DOHH2 (cell line): Measurements from ENCODE around the gene MGMT.

Experiments used
- H3F3A ChIP-seq: fragments of 200-600 bp; sonication (generic), shearing (Covaris generic); 2 replicates; pipeline ENCODE4 v1.6.0; 2016; ENCODE audit warnings: antibody characterized with exemption, mild to moderate bottlenecking; ENCODE audit not compliant: control insufficient read depth, insufficient read depth
- H3K27ac ChIP-seq: fragments of 200-600 bp; sonication (generic); 2 replicates; pipeline ENCODE4 v1.5.1; 2014; ENCODE audit warnings: low read depth, mild to moderate bottlenecking, low read length, moderate library complexity
- H3K27me3 ChIP-seq: fragments of 200-600 bp; sonication (generic); 2 replicates; pipeline ENCODE4 v1.6.1; 2014; ENCODE audit warnings: mild to moderate bottlenecking, low read length, mixed read lengths; ENCODE audit not compliant: control insufficient read depth
- H3K36me3 ChIP-seq: fragments of 200-600 bp; sonication (generic); 2 replicates; pipeline ENCODE4 v1.6.1; 2014; ENCODE audit warnings: mild to moderate bottlenecking, low read length, moderate library complexity, mixed read lengths; ENCODE audit not compliant: control insufficient read depth
- H3K4me1 ChIP-seq: fragments of 200-600 bp; sonication (generic); 2 replicates; pipeline ENCODE4 v1.6.1; 2014; ENCODE audit warnings: mild to moderate bottlenecking, low read length, mixed read lengths; ENCODE audit not compliant: control insufficient read depth
- H3K4me2 ChIP-seq: fragments of 200-600 bp; sonication (generic); 2 replicates; pipeline ENCODE4 v1.6.0; 2014; ENCODE audit warnings: mild to moderate bottlenecking, low read length, moderate library complexity
- H3K4me3 ChIP-seq: fragments of 200-600 bp; sonication (generic); 2 replicates; pipeline ENCODE4 v1.5.1; 2014; ENCODE audit warnings: mild to moderate bottlenecking, low read length, mixed read lengths
- H3K79me2 ChIP-seq: fragments of 200-600 bp; sonication (generic); 2 replicates; pipeline ENCODE4 v1.6.1; 2014; ENCODE audit warnings: mild to moderate bottlenecking, low read length, mixed read lengths; ENCODE audit not compliant: control insufficient read depth
- H3K9me2 ChIP-seq: fragments of 200-600 bp; sonication (generic); replicated peaks from 2 replicates; pipeline ENCODE4 v1.6.1; 2014; ENCODE audit warnings: mild to moderate bottlenecking, low read length, mixed read lengths; ENCODE audit not compliant: control insufficient read depth
- H3K9me3 ChIP-seq: fragments of 200-600 bp; sonication (generic); 2 replicates; pipeline ENCODE4 v1.6.1; 2014; ENCODE audit warnings: antibody characterized with exemption, low read length, mixed read lengths; ENCODE audit not compliant: control insufficient read depth, insufficient read depth
- H4K20me1 ChIP-seq: fragments of 200-600 bp; sonication (generic); 2 replicates; pipeline ENCODE4 v1.6.0; 2014; ENCODE audit warnings: low read depth, mild to moderate bottlenecking, antibody characterized with exemption, low read length, moderate library complexity; ENCODE audit not compliant: control insufficient read depth, insufficient read depth
- EZH2phosphoT487 ChIP-seq: fragments of 200-600 bp; sonication (generic); IDR thresholded peaks from 2 replicates; pipeline ENCODE4 v1.6.1; 2017; ENCODE audit warnings: borderline replicate concordance, mild to moderate bottlenecking, antibody characterized with exemption, low read length, moderate library complexity, mixed read lengths
- TF ChIP-seq, protein P1 (sequence below): fragments of 200-600 bp; sonication (generic); IDR thresholded peaks from one replicate; pipeline ENCODE4 v1.5.1; 2014; ENCODE audit warnings: antibody characterized with exemption, mild to moderate bottlenecking, low read depth, low read length; ENCODE audit not compliant: poor library complexity, severe bottlenecking

MGMT gene

DNA sequence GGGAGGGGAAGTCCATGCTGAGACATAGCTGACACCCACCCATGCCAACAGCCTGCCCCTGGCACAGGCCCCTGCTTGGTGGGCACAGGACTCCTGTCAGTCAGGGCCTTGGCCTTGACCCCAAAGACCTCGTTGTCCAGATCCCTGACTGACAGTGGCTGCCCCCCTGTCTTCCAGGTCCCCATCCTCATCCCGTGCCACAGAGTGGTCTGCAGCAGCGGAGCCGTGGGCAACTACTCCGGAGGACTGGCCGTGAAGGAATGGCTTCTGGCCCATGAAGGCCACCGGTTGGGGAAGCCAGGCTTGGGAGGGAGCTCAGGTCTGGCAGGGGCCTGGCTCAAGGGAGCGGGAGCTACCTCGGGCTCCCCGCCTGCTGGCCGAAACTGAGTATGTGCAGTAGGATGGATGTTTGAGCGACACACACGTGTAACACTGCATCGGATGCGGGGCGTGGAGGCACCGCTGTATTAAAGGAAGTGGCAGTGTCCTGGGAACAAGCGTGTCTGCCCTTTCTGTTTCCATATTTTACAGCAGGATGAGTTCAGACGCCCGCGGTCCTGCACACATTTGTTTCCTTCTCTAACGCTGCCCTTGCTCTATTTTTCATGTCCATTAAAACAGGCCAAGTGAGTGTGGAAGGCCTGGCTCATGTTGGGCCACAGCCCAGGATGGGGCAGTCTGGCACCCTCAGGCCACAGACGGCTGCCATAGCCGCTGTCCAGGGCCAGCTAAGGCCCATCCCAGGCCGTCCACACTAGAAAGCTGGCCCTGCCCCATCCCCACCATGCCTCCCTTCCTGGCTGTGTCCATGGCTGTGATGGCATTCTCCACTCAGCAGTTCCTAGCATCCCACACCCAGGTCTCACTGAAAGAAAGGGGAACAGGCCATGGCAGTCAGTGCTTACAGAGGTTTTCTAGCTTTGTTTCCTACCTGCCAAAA, 299.8 kb downstream of the MGMT start:
- H3K9me3 ChIP-seq, result no peaks in the 10 kb centered on the region
- H3K4me1 ChIP-seq, result no peaks in the 10 kb centered on the region
- no peaks in the 10 kb centered on the region for H3K79me2 ChIP-seq
- no peaks in the 10 kb centered on the region for H3K27me3 ChIP-seq
- no peak overlapping the region for H3K4me3 ChIP-seq
- no peak overlapping the region for H3K27ac ChIP-seq
- H3K36me3 ChIP-seq, result no peaks in the 10 kb centered on the region
- no peaks in the 10 kb centered on the region for H3F3A ChIP-seq
- H3K4me2 ChIP-seq, result no peak overlapping the region
- H4K20me1 ChIP-seq, result no peaks in the 10 kb centered on the region
- TF ChIP-seq, protein P1, sequence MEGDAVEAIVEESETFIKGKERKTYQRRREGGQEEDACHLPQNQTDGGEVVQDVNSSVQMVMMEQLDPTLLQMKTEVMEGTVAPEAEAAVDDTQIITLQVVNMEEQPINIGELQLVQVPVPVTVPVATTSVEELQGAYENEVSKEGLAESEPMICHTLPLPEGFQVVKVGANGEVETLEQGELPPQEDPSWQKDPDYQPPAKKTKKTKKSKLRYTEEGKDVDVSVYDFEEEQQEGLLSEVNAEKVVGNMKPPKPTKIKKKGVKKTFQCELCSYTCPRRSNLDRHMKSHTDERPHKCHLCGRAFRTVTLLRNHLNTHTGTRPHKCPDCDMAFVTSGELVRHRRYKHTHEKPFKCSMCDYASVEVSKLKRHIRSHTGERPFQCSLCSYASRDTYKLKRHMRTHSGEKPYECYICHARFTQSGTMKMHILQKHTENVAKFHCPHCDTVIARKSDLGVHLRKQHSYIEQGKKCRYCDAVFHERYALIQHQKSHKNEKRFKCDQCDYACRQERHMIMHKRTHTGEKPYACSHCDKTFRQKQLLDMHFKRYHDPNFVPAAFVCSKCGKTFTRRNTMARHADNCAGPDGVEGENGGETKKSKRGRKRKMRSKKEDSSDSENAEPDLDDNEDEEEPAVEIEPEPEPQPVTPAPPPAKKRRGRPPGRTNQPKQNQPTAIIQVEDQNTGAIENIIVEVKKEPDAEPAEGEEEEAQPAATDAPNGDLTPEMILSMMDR, result no peak
- no peak for TF ChIP-seq EZH2phosphoT487
- H3K9me2 ChIP-seq, result no peaks in the 10 kb centered on the region

DNA sequence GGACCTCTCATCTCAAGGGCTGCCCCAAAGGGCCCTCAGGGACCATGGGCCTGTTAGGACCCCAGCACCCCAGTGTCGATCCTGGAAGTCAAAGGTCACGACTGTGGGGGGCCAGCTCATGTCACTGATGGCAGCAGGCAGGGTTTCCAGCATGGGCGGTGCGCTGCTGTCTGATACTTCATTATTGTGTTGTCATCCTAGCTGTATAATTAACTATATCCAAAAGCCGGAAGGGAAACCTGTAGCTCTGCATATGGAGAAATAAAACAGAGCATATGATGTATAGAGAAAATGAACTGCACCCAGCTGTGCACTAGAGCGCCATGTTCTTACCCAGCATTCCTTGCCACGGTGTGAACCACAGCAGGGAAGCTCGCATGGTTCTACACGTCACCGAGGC, 300.7 kb downstream of the MGMT start:
- TF ChIP-seq EZH2phosphoT487, result no peak
- TF ChIP-seq, protein P1, result no peak

DNA sequence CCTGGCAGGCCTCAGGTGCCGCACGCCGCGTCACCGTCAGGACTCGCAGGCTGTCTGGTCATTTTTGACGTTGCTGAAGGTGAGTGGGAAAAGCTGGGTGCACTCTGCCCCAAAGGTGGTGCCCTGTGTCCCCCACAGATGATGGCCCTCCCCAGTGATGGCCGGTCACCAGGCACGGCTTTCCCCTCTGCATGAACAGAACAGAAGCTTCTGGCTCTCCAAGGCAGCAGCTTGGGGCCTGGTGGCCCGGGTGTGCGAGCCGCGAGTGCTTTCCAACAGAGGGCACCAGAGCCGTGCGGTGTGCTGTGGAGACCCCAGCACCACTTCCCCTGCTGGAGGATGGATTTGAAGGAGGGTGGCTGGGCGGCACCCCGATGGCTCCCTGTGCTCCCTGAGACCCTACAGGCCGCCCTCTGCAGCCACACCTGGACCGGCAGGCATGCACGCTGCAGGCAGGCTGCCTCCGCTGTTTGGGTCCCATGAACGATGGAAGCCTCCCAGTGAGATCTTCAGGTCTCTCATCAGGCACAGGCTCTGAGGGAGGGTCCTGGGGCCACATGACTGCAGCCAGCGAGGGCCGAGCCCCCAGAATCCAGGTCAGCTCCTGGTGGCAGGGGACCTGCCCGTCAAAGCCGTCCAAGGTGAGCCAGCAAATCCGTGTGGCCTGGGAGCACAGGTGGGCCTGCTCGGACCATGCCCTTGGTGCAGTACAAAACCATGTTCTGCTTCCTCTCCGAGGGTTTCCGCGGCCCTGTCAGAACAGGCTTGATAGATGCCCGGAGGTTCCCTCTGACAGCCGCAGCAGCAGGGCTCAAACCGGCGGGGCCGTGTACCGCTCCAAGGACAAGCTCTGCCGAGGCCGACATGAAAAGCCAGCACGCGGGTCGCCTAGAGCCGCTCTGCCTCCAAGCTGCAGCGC, 301.7 kb downstream of the MGMT start:
- Histone ChIP-seq H3F3A (no peaks in the 10 kb centered on the region), H3K27me3 (no peaks in the 10 kb centered on the region), H3K27ac (no peak overlapping the region), H3K9me2 (no peaks in the 10 kb centered on the region), H3K9me3 (no peaks in the 10 kb centered on the region), H3K4me1 (no peaks in the 10 kb centered on the region), H3K36me3 (no peaks in the 10 kb centered on the region), H3K4me3 (no peak overlapping the region), H3K79me2 (no peaks in the 10 kb centered on the region), H3K4me2 (no peak overlapping the region), H4K20me1 (no peaks in the 10 kb centered on the region)
- no peak for TF ChIP-seq EZH2phosphoT487
- TF ChIP-seq, protein P1, result no peak

More for the DNA sequence above, 300.7 kb downstream of the MGMT start:
- Histone ChIP-seq H3K4me3 (no peak overlapping the region), H4K20me1 (no peaks in the 10 kb centered on the region), H3K36me3 (no peaks in the 10 kb centered on the region), H3F3A (no peaks in the 10 kb centered on the region), H3K27me3 (no peaks in the 10 kb centered on the region), H3K9me2 (no peaks in the 10 kb centered on the region), H3K9me3 (no peaks in the 10 kb centered on the region), H3K79me2 (no peaks in the 10 kb centered on the region), H3K4me2 (no peak overlapping the region), H3K27ac (no peak overlapping the region), H3K4me1 (no peaks in the 10 kb centered on the region)
